HG03457 (cell line): ENCODE measurements around the gene C19orf18.

Experiments
- ATAC-seq: cut with Tn5 transposase; IDR thresholded peaks from one replicate; pipeline ENCODE4 v1.9.1; 2021; ENCODE audit warnings: moderate number of reproducible peaks; ENCODE audit not compliant: unreplicated experiment

The C19orf18 gene

GRCh38 chr19:57949296-57949695, 25.0 kb downstream of the C19orf18 start:
- ATAC-seq = no peak

GRCh38 chr19:57947419-57948134, 26.8 kb downstream of the C19orf18 start, which contains the start of gene ZNF256:
ZNF256 (minus strand) TSS chr19:57947706; CDS start chr19:57947474, 232 bp downstream.
- ATAC-seq = peak; percentile 76

- peak; percentile 18 for ATAC-seq
These were observed 27.3 kb downstream of the C19orf18 start for GRCh38 chr19:57947088-57947418.

- no peak for ATAC-seq
These were observed 28.0 kb downstream of the C19orf18 start for GRCh38 chr19:57946316-57946715.

GRCh38 chr19:57941593-57941992, 32.7 kb downstream of the C19orf18 start:
- no peak for ATAC-seq

- ATAC-seq = no peak
These were observed 38.6 kb downstream of the C19orf18 start for GRCh38 chr19:57935731-57936130.

GRCh38 chr19:57934820-57935665, 39.3 kb downstream of the C19orf18 start, which contains the start of gene ZNF418:
ZNF418 (minus strand) TSS chr19:57935402; CDS start chr19:57933822, 1,580 bp downstream.
- ATAC-seq = peak; percentile 82

- no peak for ATAC-seq
These were observed 46.7 kb downstream of the C19orf18 start for GRCh38 chr19:57927587-57927986.

GRCh38 chr19:57916168-57916995, 58.0 kb downstream of the C19orf18 start, which contains the start of gene ZNF417:
ZNF417 (minus strand) TSS chr19:57916592; CDS start chr19:57916411, 181 bp downstream.
- ATAC-seq = peak; percentile 90

- ATAC-seq = no peak
These were observed 59.8 kb downstream of the C19orf18 start for GRCh38 chr19:57914531-57914930.
